NCI-H128 (cell line): Measurements from ENCODE around the gene FAM9C.

Experiments
- DNase-seq: peaks from one replicate; lab custom pipeline; 2025; ENCODE audit not compliant: unreplicated experiment; lab: John Stamatoyannopoulos, UW

Gene FAM9C

GRCh38 chrX:13008189-13008533, 36.3 kb downstream of the FAM9C start:
- no peak for DNase-seq

GRCh38 chrX:13007519-13008188, 36.8 kb downstream of the FAM9C start:
- no peak for DNase-seq

- DNase-seq, result no peak
These were observed 38.6 kb downstream of the FAM9C start for GRCh38 chrX:13005661-13006473.

GRCh38 chrX:13001961-13002671, 42.3 kb downstream of the FAM9C start:
- no peak for DNase-seq

- no peak for DNase-seq
These were observed 43.3 kb downstream of the FAM9C start for GRCh38 chrX:13001097-13001496.

GRCh38 chrX:13000301-13000811, 44.1 kb downstream of the FAM9C start:
- no peak for DNase-seq

- DNase-seq, result no peak
These were observed 45.0 kb downstream of the FAM9C start for GRCh38 chrX:12999422-12999821.

- no peak for DNase-seq
These were observed 46.3 kb downstream of the FAM9C start for GRCh38 chrX:12997906-12998687.

- DNase-seq, result no peak
These were observed 47.4 kb downstream of the FAM9C start for GRCh38 chrX:12996934-12997435.

- no peak for DNase-seq
These were observed 50.1 kb downstream of the FAM9C start for GRCh38 chrX:12994321-12994720.

GRCh38 chrX:12993826-12994225, 50.6 kb downstream of the FAM9C start:
- no peak for DNase-seq

GRCh38 chrX:12992544-12993118, 51.8 kb downstream of the FAM9C start:
- no peak for DNase-seq

- DNase-seq, result no peak
These were observed 52.8 kb downstream of the FAM9C start for GRCh38 chrX:12991575-12991974.

GRCh38 chrX:12989461-12989860, 55.0 kb downstream of the FAM9C start:
- no peak for DNase-seq

GRCh38 chrX:12988797-12989196, 55.6 kb downstream of the FAM9C start:
- no peak for DNase-seq

- no peak for DNase-seq
These were observed 56.4 kb downstream of the FAM9C start for GRCh38 chrX:12987900-12988594.

- DNase-seq, result no peak
These were observed 57.1 kb downstream of the FAM9C start for GRCh38 chrX:12987340-12987739.

GRCh38 chrX:12986886-12987285, 57.5 kb downstream of the FAM9C start:
- no peak for DNase-seq

- DNase-seq, result no peak
These were observed 58.1 kb downstream of the FAM9C start for GRCh38 chrX:12986164-12986779.
